T-cell (primary cell): ENCODE measurements around the gene CFD. TPM values are rescaled to one million over a fixed set of nuclear protein-coding genes. Genes with fewer than 3 reads are reported as not detected.
"Not testable (repeated sequence)": the region's sequence is repeated elsewhere in the genome, so short reads cannot be mapped to it uniquely, and the experiment has no call there.

Experiments used
- ATAC-seq, 4 experiments: fragments of 200-7000 bp in 3 of 4; fragments of 150-1000 bp in 1 of 4; cut with Tn5 transposase; replicated peaks in 1 of 4; 1 replicate in 3 of 4; 2 replicates in 1 of 4; pipeline ENCODE4 v1.10.0; 2021; ENCODE audit warnings: moderate library complexity in 3 of 4, mild to moderate bottlenecking in 2 of 4, moderate number of reproducible peaks in 1 of 4
- CTCF ChIA-PET, 2 donors: fragments of 300-600 bp; sonication (Branson Sonifier 250); formaldehyde crosslinking; loops; one replicate each; lab custom pipeline; 2022; ENCODE audit warnings: antibody characterized with exemption in 2 of 2; lab: Charles Lee
- POLR2A ChIA-PET, 2 donors: fragments of 300-600 bp; sonication (Branson Sonifier 250); formaldehyde crosslinking; loops; one replicate each; lab custom pipeline; 2022; ENCODE audit warnings: antibody characterized with exemption in 2 of 2; lab: Charles Lee
- DNase-seq, 35 experiments: peaks; one replicate each; pipeline versions ENCODE4 v3.0.0 to v3.0.0-alpha.2; 2013 to 2023
- H3K27ac ChIP-seq: one replicate; pipeline ENCODE4 v1.5.1; 2013; ENCODE audit warnings: low read length
- H3K27me3 ChIP-seq, 2 experiments: replicated peaks in 1 of 2; 1 replicate in 1 of 2; 2 replicates in 1 of 2; pipeline versions ENCODE4 v1.6.1 to v1.7.0; 2013; ENCODE audit warnings: low read length in 1 of 2, mixed read lengths in 1 of 2; ENCODE audit not compliant: control insufficient read depth in 2 of 2, insufficient read depth in 2 of 2; ENCODE audit errors: extremely low read depth in 1 of 2
- H3K36me3 ChIP-seq, 2 donors: 1 replicate in 1 of 2; 2 replicates in 1 of 2; pipeline versions ENCODE4 v1.6.1 to v1.7.0; 2013; ENCODE audit warnings: low read length in 1 of 2; ENCODE audit not compliant: control insufficient read depth in 2 of 2, insufficient read depth in 1 of 2; ENCODE audit errors: extremely low read depth in 1 of 2
- H3K4me1 ChIP-seq, 2 experiments: 1 replicate in 1 of 2; 2 replicates in 1 of 2; pipeline versions ENCODE4 v1.6.1 to v1.7.0; 2013; ENCODE audit warnings: low read length in 2 of 2, mixed read lengths in 1 of 2; ENCODE audit not compliant: insufficient read depth in 2 of 2, control insufficient read depth in 1 of 2; ENCODE audit errors: extremely low read depth in 1 of 2
- H3K4me3 ChIP-seq, 2 donors: 1 replicate in 1 of 2; 2 replicates in 1 of 2; pipeline versions ENCODE4 v1.5.1 to v1.7.0; 2013; ENCODE audit warnings: mild to moderate bottlenecking in 2 of 2, low read length in 1 of 2, moderate library complexity in 1 of 2; ENCODE audit not compliant: control insufficient read depth in 1 of 2; ENCODE audit errors: extremely low read depth in 1 of 2
- H3K9me3 ChIP-seq: 2 replicates; pipeline ENCODE4 v1.7.0; 2013
- H3K27ac Mint-ChIP-seq, 2 donors: one replicate each; pipeline ENCODE4 v1.8.0; 2020 to 2021; ENCODE audit warnings: mild to moderate bottlenecking in 2 of 2, mixed read lengths in 2 of 2
- H3K27me3 Mint-ChIP-seq, 2 donors: one replicate each; pipeline ENCODE4 v1.8.0; 2021 to 2022; ENCODE audit warnings: mixed read lengths in 2 of 2
- H3K36me3 Mint-ChIP-seq: one replicate; pipeline ENCODE4 v1.8.0; 2021; ENCODE audit warnings: mixed read lengths
- H3K4me1 Mint-ChIP-seq, 3 donors: one replicate each; pipeline ENCODE4 v1.8.0; 2020 to 2022; ENCODE audit warnings: mixed read lengths in 3 of 3, mild to moderate bottlenecking in 1 of 3
- H3K4me3 Mint-ChIP-seq, 3 donors: one replicate each; pipeline ENCODE4 v1.8.0; 2020 to 2022; ENCODE audit warnings: mild to moderate bottlenecking in 3 of 3, mixed read lengths in 3 of 3, moderate library complexity in 3 of 3
- H3K9me3 Mint-ChIP-seq, 3 donors: one replicate each; pipeline ENCODE4 v1.8.0; 2020 to 2022; ENCODE audit warnings: mixed read lengths in 3 of 3
- WGBS: methylation state at CpG from one replicate; pipeline ENCODE4 v1.1.5; 2013; ENCODE audit warnings: missing lambda C conversion rate; ENCODE audit not compliant: insufficient coverage; 5-methylcytosine and 5-hydroxymethylcytosine counted together
- total RNA-seq, 35 experiments: library from RNA in 6 of 35; stranded (reverse) in 6 of 35; fragments of 120-200 nt in 1 of 35; gene quantifications; one replicate each; pipeline versions ENCODE4 v1.2.1 to v1.2.4 and lab custom pipeline; 2013 to 2026

Gene CFD
- total RNA-seq, 5 donors from 2014 or later (not counting 1 experiment from before 2014, with no cell fraction given): 2.8 to 10.3 (median 5.6) TPM

DNA sequence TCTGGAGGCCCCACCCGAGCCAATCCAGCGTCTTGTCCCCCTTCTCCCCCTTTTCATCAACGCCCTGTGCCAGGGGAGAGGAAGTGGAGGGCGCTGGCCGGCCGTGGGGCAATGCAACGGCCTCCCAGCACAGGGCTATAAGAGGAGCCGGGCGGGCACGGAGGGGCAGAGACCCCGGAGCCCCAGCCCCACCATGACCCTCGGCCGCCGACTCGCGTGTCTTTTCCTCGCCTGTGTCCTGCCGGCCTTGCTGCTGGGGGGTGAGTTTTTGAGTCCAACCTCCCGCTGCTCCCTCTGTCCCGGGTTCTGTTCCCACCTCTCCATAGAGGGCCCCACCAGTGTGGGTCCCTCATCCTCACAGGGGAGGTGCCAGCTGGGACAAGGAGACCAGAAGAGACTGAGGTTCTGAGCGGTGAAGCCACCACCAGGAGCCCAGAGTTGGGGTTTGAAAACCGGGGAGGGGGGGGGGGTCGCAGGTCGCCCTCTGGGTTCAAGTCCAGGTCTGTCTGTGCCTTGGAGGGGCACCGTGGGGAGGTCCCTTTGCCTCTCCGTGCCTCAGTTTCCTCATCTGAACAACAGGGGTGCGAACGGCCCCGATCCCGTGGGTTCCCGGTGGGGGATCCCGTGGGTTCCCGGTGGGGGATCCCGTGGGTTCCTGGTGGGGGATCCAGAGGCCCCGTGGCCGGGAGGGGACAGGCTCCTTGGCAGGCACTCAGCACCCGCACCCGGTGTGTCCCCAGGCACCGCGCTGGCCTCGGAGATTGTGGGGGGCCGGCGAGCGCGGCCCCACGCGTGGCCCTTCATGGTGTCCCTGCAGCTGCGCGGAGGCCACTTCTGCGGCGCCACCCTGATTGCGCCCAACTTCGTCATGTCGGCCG, 7.1 kb upstream of the CFD start, which contains the start of gene ELANE:
TSS of gene ELANE (plus strand) at position 168 of the 878 bp plus-strand sequence. CDS start at position 194, 26 bp downstream.
- CTCF ChIA-PET: no interaction called here
- H3K4me1 ChIP-seq: peaks cover 0 to 3% of the 10 kb centered on the region in 2 experiments
- H3K36me3 ChIP-seq: no peaks in the 10 kb centered on the region
- Mint-ChIP-seq H3K27me3 (peaks cover 11 to 36% of the 10 kb centered on the region in 2 donors), H3K36me3 (no peaks in the 10 kb centered on the region), H3K4me1 (peaks cover 0 to 2% (median 0%) of the 10 kb centered on the region in 3 donors), H3K9me3 (no peaks in the 10 kb centered on the region), H3K27ac (no peak within 1 kb of the TSS), H3K4me3 (no peak within 1 kb of the TSS)
- H3K4me3 ChIP-seq: no peak within 1 kb of the TSS
- no peaks in the 10 kb centered on the region for H3K9me3 ChIP-seq
- ATAC-seq (no peak), DNase-seq (no peak)
- H3K27ac ChIP-seq: no peak within 1 kb of the TSS
- peaks cover 0 to 78% of the 10 kb centered on the region in 2 experiments for H3K27me3 ChIP-seq
- POLR2A ChIA-PET: no interaction called here
- 71% methylated on average over 22 of the region's 55 CpGs for WGBS

DNA sequence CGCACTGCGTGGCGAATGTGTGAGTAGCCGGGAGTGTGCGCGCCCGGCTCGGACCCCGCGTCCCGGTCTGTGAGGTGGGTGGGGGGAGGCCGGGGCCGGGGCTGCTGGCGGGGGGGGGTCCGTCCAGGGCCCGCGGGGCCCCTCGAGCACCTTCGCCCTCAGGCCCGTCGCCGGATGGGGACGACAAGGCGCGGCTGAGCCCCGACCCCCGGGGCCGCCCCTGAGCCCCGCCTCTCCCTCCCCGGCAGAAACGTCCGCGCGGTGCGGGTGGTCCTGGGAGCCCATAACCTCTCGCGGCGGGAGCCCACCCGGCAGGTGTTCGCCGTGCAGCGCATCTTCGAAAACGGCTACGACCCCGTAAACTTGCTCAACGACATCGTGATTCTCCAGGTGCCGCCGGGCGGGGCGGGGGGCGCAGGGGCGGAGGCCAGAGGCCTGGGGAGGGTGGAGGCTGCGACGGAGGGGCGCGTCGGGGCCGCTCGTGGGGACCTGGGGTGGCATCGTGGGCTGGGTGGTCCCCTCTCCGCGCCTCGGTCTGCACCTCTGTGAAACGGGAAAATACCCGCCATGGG, 6.4 kb upstream of the CFD start:
- H3K27me3 Mint-ChIP-seq: peaks cover 6 to 33% of the 10 kb centered on the region in 2 donors
- peaks cover 0 to 2% (median 0%) of the 10 kb centered on the region in 3 donors for H3K4me1 Mint-ChIP-seq
- no peak overlapping the region for H3K27ac Mint-ChIP-seq
- ChIA-PET POLR2A (no interaction called here), CTCF (no interaction called here)
- H3K4me1 ChIP-seq: peaks cover 0 to 6% of the 10 kb centered on the region in 2 experiments
- H3K4me3 Mint-ChIP-seq: no peak overlapping the region
- peaks cover 0 to 72% of the 10 kb centered on the region in 2 experiments for H3K27me3 ChIP-seq
- DNase-seq (no peak), ATAC-seq (no peak)
- no peaks in the 10 kb centered on the region for H3K36me3 ChIP-seq
- H3K9me3 ChIP-seq: no peaks in the 10 kb centered on the region
- 37% methylated on average over 33 of the region's 67 CpGs for WGBS
- H3K9me3 Mint-ChIP-seq: no peaks in the 10 kb centered on the region
- H3K4me3 ChIP-seq: no peak overlapping the region
- H3K27ac ChIP-seq: no peak overlapping the region
- H3K36me3 Mint-ChIP-seq: no peaks in the 10 kb centered on the region

DNA sequence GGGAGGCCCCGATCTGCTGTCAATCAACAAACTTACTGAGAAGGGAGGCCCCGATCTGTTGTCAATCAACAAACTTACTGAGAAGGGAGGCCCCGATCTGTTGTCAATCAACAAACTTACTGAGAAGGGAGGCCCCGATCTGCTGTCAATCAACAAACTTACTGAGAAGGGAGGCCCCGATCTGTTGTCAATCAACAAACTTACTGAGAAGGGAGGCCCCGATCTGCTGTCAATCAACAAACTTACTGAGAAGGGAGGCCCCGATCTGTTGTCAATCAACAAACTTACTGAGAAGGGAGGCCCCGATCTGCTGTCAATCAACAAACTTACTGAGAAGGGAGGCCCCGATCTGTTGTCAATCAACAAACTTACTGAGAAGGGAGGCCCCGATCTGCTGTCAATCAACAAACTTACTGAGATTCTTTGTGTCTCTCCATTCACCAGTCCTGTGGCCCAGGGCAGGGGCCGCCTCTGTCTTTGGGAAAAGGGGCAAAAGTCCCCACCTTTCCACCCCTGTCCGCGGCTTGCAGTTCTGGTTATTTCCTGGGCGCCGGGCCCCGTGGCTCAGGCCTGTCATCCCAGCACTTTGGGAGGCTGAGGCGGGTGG, 5.7 kb upstream of the CFD start:
- no CpG with 5 or more reads among the region's 17 CpGs for WGBS
- CTCF ChIA-PET, POLR2A ChIA-PET: not testable (repeated sequence)

GRCh38 chr19:854549-854948, 4.9 kb upstream of the CFD start:
- peaks cover 0 to 23% of the 10 kb centered on the region in 2 donors for H3K27me3 Mint-ChIP-seq
- no peak for ATAC-seq

More for the DNA sequence above, 5.7 kb upstream of the CFD start:
- not testable (repeated sequence) for H3K36me3 Mint-ChIP-seq, H3K36me3 ChIP-seq, H3K4me1 ChIP-seq, H3K9me3 ChIP-seq, ATAC-seq, DNase-seq, H3K27ac ChIP-seq, H3K27ac Mint-ChIP-seq, H3K4me3 ChIP-seq, H3K4me3 Mint-ChIP-seq, H3K4me1 Mint-ChIP-seq, H3K9me3 Mint-ChIP-seq
- H3K27me3 Mint-ChIP-seq: peaks cover 0 to 29% of the 10 kb centered on the region in 2 donors
- peaks cover 0 to 72% of the 10 kb centered on the region in 2 experiments for H3K27me3 ChIP-seq

DNA sequence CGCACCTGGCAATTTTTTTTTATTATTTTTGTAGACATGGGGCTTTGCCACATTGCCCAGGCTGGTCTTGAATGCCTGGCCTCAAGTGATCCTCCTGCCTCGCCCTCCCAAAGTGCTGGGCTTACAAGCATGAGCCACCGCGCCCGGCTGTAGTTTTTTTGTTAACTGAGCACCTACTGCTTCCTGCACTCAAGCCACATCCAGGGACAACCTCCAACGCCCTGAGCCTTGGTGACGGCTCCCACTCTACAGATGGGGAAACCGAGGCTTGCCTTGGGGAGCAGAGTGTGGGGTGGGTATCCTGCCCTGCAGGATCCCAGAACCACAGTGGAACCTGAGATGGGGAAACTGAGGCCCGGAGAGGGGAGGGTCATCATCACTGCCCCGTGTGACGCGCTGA, 4.3 kb upstream of the CFD start:
- ChIA-PET CTCF (no interaction called here), POLR2A (no interaction called here)
- H3K27me3 ChIP-seq: peaks cover 0 to 72% of the 10 kb centered on the region in 2 experiments
- Mint-ChIP-seq H3K27me3 (peaks cover 0 to 21% of the 10 kb centered on the region in 2 donors), H3K27ac (no peak overlapping the region), H3K4me3 (no peak overlapping the region), H3K9me3 (no peaks in the 10 kb centered on the region), H3K4me1 (peaks cover 0 to 3% (median 2%) of the 10 kb centered on the region in 3 donors), H3K36me3 (no peaks in the 10 kb centered on the region)
- no peak overlapping the region for H3K27ac ChIP-seq
- no peak for DNase-seq
- 84% methylated on average over 11 of the region's 12 CpGs for WGBS
- ATAC-seq: no peak
- peaks cover 0 to 5% of the 10 kb centered on the region in 2 experiments for H3K4me1 ChIP-seq
- H3K4me3 ChIP-seq: no peak overlapping the region
- no peaks in the 10 kb centered on the region for H3K36me3 ChIP-seq
- H3K9me3 ChIP-seq: no peaks in the 10 kb centered on the region

More at GRCh38 chr19:854549-854948, 4.9 kb upstream of the CFD start:
- peaks cover 0 to 5% of the 10 kb centered on the region in 2 experiments for H3K4me1 ChIP-seq
- no peak overlapping the region for H3K4me3 ChIP-seq
- Mint-ChIP-seq H3K4me3 (no peak overlapping the region), H3K36me3 (no peaks in the 10 kb centered on the region), H3K4me1 (peaks cover 0 to 2% (median 0%) of the 10 kb centered on the region in 3 donors), H3K27ac (no peak overlapping the region), H3K9me3 (no peaks in the 10 kb centered on the region)
- ChIA-PET CTCF (interaction anchor here in 1 of 2 donors (0.6 kb wide), 1 partner anchor 221 kb away, joined by 4 read pairs; no protein-coding TSS in a partner anchor), POLR2A (no interaction called here)
- no peak for DNase-seq
- H3K27ac ChIP-seq: no peak overlapping the region
- H3K9me3 ChIP-seq: no peaks in the 10 kb centered on the region
- H3K27me3 ChIP-seq: peaks cover 0 to 72% of the 10 kb centered on the region in 2 experiments
- no CpG with 5 or more reads among the region's 6 CpGs for WGBS
- no peaks in the 10 kb centered on the region for H3K36me3 ChIP-seq

GRCh38 chr19:855566-856120, 3.8 kb upstream of the CFD start:
- WGBS: 76% methylated on average over 40 of the region's 40 CpGs
- Mint-ChIP-seq H3K27ac (no peak overlapping the region), H3K4me1 (peaks cover 0 to 3% (median 2%) of the 10 kb centered on the region in 3 donors), H3K27me3 (peaks cover 0 to 21% of the 10 kb centered on the region in 2 donors), H3K9me3 (no peaks in the 10 kb centered on the region), H3K36me3 (no peaks in the 10 kb centered on the region), H3K4me3 (no peak overlapping the region)
- CTCF ChIA-PET: no interaction called here
- Histone ChIP-seq H3K4me1 (peaks cover 0 to 6% of the 10 kb centered on the region in 2 experiments), H3K27me3 (peaks cover 0 to 69% of the 10 kb centered on the region in 2 experiments), H3K9me3 (no peaks in the 10 kb centered on the region), H3K36me3 (no peaks in the 10 kb centered on the region), H3K4me3 (no peak overlapping the region), H3K27ac (no peak overlapping the region)
- DNase-seq (no peak), ATAC-seq (no peak)
- POLR2A ChIA-PET: no interaction called here
